ENCODE measurements around the gene GLI1. TPM values are rescaled to one million over a fixed set of nuclear protein-coding genes. Genes with fewer than 3 reads are reported as not detected.

GLI1 gene
- total and polyA plus RNA-seq, 2 donors (not counting 1 experiment from before 2014, with no cell fraction given) = 0.40 to 2.0 TPM

DNA sequence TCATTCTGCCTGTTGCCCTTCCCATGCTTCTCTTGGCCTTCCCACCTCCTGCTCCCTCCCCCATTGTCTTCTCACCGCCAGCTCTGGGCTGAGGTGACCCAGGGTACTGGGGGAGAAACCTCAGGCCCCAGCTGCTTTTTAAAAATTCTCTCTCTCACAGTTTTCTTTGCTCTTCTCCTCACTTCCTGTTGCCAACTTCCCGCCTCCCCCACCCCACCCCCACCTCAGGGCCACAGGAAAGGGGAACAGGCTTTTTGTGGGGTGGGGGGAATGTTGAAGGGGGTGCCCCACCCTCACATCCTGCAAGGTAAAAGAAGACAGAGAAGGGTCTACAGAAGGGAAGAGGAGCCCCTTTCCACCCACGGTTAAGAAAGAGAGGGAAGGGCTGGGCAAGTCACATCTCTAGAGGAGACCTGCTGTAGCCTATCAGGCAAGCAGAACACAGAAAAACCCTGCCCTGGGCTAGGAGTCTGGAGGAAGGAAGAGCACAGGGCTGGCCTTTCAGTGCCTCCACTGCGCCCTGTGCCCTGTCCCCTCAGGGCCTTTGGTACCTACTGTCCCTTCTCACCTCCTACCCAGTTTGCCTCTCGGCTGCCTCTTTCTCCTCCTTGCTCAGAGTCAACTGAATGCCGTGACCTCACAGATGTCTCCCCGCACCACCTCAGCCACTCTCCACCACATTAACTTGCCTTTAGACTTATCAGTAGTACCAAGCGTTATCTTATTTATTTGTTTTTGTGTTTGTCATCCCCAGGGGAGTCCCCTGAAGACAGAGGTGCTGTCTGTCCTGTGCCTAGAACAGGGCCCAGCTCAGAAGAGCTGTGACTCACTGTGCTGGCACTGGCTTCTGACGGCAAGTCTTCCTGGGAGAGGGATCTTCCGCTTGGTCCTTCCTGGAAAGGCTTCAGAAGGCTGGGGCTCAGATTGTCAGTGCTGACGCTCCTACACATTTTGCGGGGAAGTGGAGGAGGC, 18.4 kb downstream of the GLI1 start:
- H4K20me1 ChIP-seq (ENCODE audit: control insufficient read depth, extremely low read depth, insufficient read depth, low read length) = no peaks in the 10 kb centered on the region
- H3K27me3 ChIP-seq (ENCODE audit: control insufficient read depth, insufficient read depth, low read length) = peaks cover 55% of the 10 kb centered on the region
- no peak overlapping the region for H3K9ac ChIP-seq (ENCODE audit: insufficient read depth, low read length)
- H3K79me2 ChIP-seq (ENCODE audit: control insufficient read depth, insufficient read depth, low read length) = no peaks in the 10 kb centered on the region
- H2AFZ ChIP-seq (ENCODE audit: low read length) = no peak overlapping the region
- no peak overlapping the region for H3K4me3 ChIP-seq (replicated peaks in 1 of 4; ENCODE audit: control extremely low read depth in 1 of 4, insufficient read depth in 1 of 4, low read depth in 3 of 4, low read length in 4 of 4)
- TF ChIP-seq, protein P1, sequence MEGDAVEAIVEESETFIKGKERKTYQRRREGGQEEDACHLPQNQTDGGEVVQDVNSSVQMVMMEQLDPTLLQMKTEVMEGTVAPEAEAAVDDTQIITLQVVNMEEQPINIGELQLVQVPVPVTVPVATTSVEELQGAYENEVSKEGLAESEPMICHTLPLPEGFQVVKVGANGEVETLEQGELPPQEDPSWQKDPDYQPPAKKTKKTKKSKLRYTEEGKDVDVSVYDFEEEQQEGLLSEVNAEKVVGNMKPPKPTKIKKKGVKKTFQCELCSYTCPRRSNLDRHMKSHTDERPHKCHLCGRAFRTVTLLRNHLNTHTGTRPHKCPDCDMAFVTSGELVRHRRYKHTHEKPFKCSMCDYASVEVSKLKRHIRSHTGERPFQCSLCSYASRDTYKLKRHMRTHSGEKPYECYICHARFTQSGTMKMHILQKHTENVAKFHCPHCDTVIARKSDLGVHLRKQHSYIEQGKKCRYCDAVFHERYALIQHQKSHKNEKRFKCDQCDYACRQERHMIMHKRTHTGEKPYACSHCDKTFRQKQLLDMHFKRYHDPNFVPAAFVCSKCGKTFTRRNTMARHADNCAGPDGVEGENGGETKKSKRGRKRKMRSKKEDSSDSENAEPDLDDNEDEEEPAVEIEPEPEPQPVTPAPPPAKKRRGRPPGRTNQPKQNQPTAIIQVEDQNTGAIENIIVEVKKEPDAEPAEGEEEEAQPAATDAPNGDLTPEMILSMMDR (conservative IDR thresholded peaks at IDR 0.05 in 1 of 2, IDR thresholded peaks at IDR 0.05 in 1 of 2; ENCODE audit: low read depth in 1 of 2, low read length in 2 of 2) = no peak
- TF ChIP-seq EZH2 (IDR thresholded peaks at IDR 0.05; ENCODE audit: low read length, missing control alignments) = peak; percentile 34
- H3K4me1 ChIP-seq (ENCODE audit: control insufficient read depth, extremely low read depth, insufficient read depth, low read length) = peaks cover under 1% of the 10 kb centered on the region
- no peak overlapping the region for H3K27ac ChIP-seq (ENCODE audit: insufficient read depth, low read length)
- no peaks in the 10 kb centered on the region for H3K9me3 ChIP-seq (ENCODE audit: control insufficient read depth, insufficient read depth, low read depth, low read length)
- no peak overlapping the region for H3K4me2 ChIP-seq (ENCODE audit: extremely low read depth, insufficient read depth, low read length)
- DNase-seq (ENCODE audit: low read depth in 2 of 2) = peak in 1 of 2 donors; percentile 50
- no peaks in the 10 kb centered on the region for H3K36me3 ChIP-seq (ENCODE audit: control insufficient read depth, insufficient read depth, low read length)

DNA sequence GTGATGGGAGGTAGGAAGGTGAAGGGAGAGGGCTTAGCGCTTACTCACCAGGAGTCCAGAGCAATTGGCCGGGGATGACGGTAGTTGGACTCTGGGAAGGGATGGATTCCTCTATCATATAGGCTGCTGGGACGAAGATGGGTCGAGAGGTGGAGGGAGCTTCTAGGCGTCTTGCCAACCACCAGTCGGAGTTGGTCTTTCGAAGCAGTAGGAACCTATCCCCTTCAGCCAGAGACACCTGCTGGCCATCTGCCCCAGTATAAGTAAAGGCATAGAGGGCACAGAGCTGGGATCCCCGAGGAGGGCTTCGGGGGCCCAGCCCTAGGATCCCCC, 19.4 kb downstream of the GLI1 start:
- no peak overlapping the region for H3K27ac ChIP-seq (ENCODE audit: insufficient read depth, low read length)
- H2AFZ ChIP-seq (ENCODE audit: low read length) = no peak overlapping the region
- H3K27me3 ChIP-seq (ENCODE audit: control insufficient read depth, insufficient read depth, low read length) = peaks cover 47% of the 10 kb centered on the region
- H3K4me1 ChIP-seq (ENCODE audit: control insufficient read depth, extremely low read depth, insufficient read depth, low read length) = peaks cover 5% of the 10 kb centered on the region
- no peaks in the 10 kb centered on the region for H4K20me1 ChIP-seq (ENCODE audit: control insufficient read depth, extremely low read depth, insufficient read depth, low read length)
- H3K36me3 ChIP-seq (ENCODE audit: control insufficient read depth, insufficient read depth, low read length) = no peaks in the 10 kb centered on the region
- no peak overlapping the region for H3K4me2 ChIP-seq (ENCODE audit: extremely low read depth, insufficient read depth, low read length)
- TF ChIP-seq, protein P1 (conservative IDR thresholded peaks at IDR 0.05 in 1 of 2, IDR thresholded peaks at IDR 0.05 in 1 of 2; ENCODE audit: low read depth in 1 of 2, low read length in 2 of 2) = no peak
- TF ChIP-seq EZH2 (IDR thresholded peaks at IDR 0.05; ENCODE audit: low read length, missing control alignments) = no peak
- no peak overlapping the region for H3K9ac ChIP-seq (ENCODE audit: insufficient read depth, low read length)
- no peak for DNase-seq (ENCODE audit: low read depth in 2 of 2)
- no peaks in the 10 kb centered on the region for H3K9me3 ChIP-seq (ENCODE audit: control insufficient read depth, insufficient read depth, low read depth, low read length)
- H3K4me3 ChIP-seq (replicated peaks in 1 of 4; ENCODE audit: control extremely low read depth in 1 of 4, insufficient read depth in 1 of 4, low read depth in 3 of 4, low read length in 4 of 4) = no peak overlapping the region
- H3K79me2 ChIP-seq (ENCODE audit: control insufficient read depth, insufficient read depth, low read length) = no peaks in the 10 kb centered on the region

DNA sequence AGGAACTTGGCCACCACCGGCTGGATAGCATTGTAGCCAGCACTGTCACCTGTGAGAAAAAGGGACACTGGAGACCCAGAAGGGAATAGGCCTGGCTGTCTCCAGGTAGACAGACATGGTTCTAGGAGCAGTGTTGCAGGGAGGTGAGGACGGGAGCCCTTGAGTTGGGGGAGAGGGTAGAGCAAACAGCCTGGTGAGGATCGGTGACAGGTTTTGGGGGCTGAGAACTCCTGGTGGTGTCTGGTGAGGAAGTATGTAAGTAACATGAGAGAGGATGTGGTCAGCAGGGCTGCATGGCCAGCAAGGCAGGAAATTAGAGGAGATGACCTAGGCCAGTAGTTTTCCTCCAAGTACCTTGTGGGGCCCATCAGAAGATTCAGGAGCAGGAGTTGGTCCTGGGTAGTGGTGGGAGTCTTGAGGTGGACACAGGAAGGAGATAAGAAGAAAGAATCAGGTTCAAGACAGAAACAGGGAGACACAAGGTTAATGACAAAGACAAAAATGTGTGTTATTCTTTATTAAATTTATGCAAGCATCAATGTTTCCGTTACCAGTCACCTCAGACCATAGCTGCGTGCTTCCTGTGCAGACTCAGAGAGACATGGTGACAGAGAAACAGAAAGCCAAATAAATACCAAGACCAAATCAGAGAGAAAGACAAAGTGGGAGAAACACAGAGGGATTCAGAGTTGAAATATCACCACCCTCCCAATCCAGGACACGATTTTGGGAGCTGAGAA, 20.0 kb downstream of the GLI1 start, which contains the start of gene ARHGAP9:
Gene ARHGAP9, minus strand, starts transcription at position 491 of the 740 bp plus-strand sequence. Its CDS starts 460 bp downstream, at position 31.
- no peak within 1 kb of the TSS for H3K9ac ChIP-seq (ENCODE audit: insufficient read depth, low read length)
- H3K4me1 ChIP-seq (ENCODE audit: control insufficient read depth, extremely low read depth, insufficient read depth, low read length) = peaks cover 5% of the 10 kb centered on the region
- no peaks in the 10 kb centered on the region for H3K36me3 ChIP-seq (ENCODE audit: control insufficient read depth, insufficient read depth, low read length)
- H4K20me1 ChIP-seq (ENCODE audit: control insufficient read depth, extremely low read depth, insufficient read depth, low read length) = no peaks in the 10 kb centered on the region
- H3K79me2 ChIP-seq (ENCODE audit: control insufficient read depth, insufficient read depth, low read length) = no peaks in the 10 kb centered on the region
- H3K4me2 ChIP-seq (ENCODE audit: extremely low read depth, insufficient read depth, low read length) = no peak within 1 kb of the TSS
- no peak within 1 kb of the TSS for H2AFZ ChIP-seq (ENCODE audit: low read length)
- no peak for DNase-seq (ENCODE audit: low read depth in 2 of 2)
- no peaks in the 10 kb centered on the region for H3K9me3 ChIP-seq (ENCODE audit: control insufficient read depth, insufficient read depth, low read depth, low read length)
- peaks cover 42% of the 10 kb centered on the region for H3K27me3 ChIP-seq (ENCODE audit: control insufficient read depth, insufficient read depth, low read length)
- H3K27ac ChIP-seq (ENCODE audit: insufficient read depth, low read length) = no peak within 1 kb of the TSS
- H3K4me3 ChIP-seq (replicated peaks in 1 of 4; ENCODE audit: control extremely low read depth in 1 of 4, insufficient read depth in 1 of 4, low read depth in 3 of 4, low read length in 4 of 4) = no peak within 1 kb of the TSS
- TF ChIP-seq, protein P1 (conservative IDR thresholded peaks at IDR 0.05 in 1 of 2, IDR thresholded peaks at IDR 0.05 in 1 of 2; ENCODE audit: low read depth in 1 of 2, low read length in 2 of 2) = no peak
- TF ChIP-seq EZH2 (IDR thresholded peaks at IDR 0.05; ENCODE audit: low read length, missing control alignments) = no peak

Measured in fibroblast of lung (primary cell).